NCI-H1417 (cell line): ENCODE data around the gene PHYKPL.

Experiments used
- DNase-seq, 3 experiments: peaks; one replicate each; lab custom pipeline; 2025; lab: John Stamatoyannopoulos, UW

The PHYKPL gene

DNA sequence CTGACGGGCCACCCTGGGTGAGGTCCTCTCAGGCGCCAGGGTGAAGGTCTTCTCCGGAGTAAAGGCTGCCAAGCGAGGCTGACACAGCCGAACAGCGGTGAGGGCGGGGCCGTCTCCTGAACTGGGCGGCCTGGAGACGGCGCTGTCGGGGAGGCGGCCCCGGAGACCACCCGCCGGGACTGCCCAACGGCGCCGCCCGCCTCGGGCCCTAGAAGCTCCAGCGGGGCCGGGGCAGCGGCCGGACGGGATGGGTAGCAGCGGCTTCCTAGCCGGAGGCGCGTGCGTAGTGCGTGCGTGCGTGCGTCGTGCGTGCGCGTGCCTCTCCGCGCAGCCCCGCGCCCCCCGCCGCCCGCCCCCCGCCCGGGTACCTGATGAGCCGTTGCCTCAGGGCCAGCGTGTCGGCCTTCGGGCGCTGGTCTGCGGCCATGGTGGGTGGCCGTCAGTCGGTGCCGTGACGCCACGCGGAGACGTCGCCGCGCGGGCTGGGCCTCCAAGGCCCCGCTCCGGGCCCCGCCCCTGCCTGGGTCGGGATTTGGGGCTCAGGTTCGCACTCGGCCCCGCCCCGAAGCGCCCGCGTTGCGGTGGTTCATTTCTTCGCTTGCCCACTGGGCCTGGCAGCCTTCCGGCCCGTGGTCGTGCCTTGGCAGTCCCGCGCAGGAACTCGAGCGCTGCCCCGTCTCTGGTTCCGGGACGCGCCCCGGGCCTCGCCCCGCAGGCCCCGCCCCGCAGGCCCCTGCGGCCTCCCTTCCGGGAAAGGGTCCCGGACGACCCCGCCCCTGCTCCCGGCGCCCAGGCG, at the start of gene PHYKPL:
TSS of gene PHYKPL (minus strand) at position 679 of the 796 bp plus-strand sequence. CDS start at position 427, 252 bp downstream.
- peak; percentile 65 to 73 (median 69) for DNase-seq

DNA sequence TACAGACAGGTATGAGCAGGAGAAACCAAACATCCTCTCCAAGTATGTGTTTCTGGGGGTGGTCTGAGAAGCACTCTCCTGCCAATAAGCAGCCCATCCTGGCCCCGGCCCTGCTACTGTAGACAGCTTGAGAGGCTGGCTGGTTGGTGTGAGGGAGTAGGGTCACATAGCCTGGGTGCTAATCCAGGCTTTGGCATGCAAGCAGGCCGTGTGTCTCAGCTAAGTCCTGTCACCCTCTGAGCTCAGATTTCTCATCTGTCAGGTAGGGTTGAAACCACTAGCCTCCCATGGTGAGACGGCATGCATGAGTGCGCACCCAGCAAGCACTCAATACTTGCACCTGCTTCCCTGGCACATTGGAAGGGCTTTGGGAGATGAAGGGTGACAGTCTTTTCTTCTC, 49.8 kb upstream of the PHYKPL start:
- DNase-seq: no peak

DNA sequence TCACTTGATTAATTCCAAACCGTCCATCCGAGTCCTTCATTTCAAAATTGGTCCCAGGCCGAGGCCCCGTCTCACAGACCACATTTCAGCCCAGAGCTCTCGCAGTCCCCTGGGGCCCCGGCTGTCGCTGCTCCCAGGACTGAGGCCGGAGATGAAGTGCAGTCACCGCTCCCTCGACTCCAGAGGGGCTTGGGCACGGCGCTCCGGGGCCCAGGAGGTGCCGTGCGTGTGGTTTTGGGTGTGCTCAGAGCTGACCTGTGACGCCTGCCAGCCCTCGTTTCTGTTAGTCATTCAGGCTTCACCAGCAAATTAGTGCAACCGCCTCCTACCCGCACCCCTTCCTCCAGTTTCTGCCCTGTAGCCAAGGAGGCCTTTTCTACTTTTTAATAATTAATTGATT, 48.7 kb upstream of the PHYKPL start:
- no peak for DNase-seq

DNA sequence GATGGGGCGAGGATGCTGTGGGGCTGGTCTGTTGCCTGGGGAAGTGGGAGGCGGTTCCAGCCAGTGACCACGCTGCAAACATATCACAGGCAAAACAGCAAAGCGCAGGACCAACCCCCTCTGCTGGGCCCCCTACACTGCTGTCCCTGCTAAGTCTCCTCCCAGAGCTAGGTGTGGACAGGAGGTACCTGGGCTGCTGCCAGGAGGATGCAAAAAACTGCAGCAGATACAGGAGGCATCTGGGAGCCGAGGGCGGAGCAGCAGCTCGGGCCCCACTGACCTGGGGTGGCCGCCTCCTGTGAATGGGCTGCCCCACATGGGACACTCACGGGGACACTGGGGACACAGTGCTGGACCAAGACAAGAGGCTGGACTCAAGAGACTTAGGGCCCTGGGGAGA, 48.0 kb upstream of the PHYKPL start:
- no peak for DNase-seq

DNA sequence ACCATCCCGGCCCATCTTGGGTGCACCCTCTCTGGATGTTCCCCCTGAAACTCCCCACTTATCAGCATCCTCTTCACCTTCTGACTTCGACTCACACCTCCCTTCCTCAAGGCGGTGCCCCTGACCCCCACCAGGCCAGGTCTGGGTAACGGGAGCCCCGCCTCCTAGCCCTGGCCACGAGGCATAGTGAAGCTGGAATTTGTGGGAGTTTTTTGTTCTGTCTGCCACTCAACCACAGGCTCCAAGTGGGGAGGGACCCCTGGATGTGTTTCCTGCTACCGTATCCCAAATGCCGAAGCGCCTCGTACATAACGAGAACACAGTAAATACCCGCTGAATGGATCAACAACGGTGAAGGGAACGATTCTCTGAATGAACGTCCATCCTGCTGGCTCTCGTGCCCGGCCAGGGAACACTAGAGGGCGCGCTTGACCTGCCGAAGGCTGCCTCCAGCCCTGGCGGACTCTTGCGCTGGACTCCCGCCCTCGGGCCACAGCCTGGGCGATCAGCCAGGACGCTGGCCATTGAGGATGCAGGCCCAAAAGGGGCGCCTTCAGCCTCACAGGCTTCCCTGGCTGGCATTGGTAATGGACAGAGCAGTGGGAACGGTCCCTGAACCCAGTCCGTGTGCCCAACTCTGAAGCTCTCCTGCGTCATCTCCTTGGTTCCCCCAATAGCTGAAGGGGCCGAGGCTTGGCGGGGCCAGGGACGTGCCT, 47.3 kb upstream of the PHYKPL start:
- DNase-seq: peak; percentile 34 to 65 (median 55)

- DNase-seq: no peak
Observed at GRCh38 chr5:178279026-178279722, 46.6 kb upstream of the PHYKPL start.

GRCh38 chr5:178278358-178279023, 45.9 kb upstream of the PHYKPL start:
- peak in 2 of 3 experiments; percentile 32 to 53 for DNase-seq

DNA sequence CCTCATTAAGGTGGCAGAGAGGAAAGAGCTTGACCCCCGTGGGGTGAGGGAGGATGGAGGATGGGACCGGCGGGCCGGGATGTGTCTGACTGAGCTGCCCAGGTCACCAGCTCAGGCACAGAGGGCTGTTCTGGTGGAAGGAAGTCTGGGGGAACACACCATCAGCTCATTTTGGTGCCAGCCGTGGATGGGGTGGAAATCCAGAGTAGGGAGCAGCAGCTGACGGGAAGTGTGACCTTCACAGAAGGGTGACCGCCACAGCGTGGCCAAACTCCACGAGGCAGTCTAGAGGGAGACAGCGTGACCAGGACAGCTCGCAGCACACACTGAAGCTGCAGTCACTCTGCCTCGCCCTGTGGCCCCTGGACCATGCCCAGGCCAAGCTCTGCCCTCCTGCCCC, 45.3 kb upstream of the PHYKPL start:
- DNase-seq: no peak

DNA sequence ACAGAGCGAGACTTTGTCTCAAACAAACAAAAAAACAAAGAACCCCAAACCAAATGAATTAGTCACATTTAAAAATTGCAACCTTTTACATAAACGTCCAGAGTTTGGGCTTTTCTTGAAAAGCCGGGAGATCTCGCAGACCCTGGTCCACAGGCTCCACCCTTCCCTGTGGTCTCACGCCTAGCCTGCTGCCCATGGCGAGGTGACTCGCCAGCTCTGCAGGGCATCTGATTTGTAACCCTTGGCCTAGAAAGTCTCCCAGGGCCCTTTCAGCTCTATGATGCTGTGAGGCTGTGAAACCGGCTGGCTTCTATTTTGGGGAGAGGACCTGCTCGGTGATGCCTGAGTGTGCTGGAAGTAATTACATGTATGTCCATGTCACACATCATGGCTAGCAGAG, 44.7 kb upstream of the PHYKPL start:
- DNase-seq: no peak

DNA sequence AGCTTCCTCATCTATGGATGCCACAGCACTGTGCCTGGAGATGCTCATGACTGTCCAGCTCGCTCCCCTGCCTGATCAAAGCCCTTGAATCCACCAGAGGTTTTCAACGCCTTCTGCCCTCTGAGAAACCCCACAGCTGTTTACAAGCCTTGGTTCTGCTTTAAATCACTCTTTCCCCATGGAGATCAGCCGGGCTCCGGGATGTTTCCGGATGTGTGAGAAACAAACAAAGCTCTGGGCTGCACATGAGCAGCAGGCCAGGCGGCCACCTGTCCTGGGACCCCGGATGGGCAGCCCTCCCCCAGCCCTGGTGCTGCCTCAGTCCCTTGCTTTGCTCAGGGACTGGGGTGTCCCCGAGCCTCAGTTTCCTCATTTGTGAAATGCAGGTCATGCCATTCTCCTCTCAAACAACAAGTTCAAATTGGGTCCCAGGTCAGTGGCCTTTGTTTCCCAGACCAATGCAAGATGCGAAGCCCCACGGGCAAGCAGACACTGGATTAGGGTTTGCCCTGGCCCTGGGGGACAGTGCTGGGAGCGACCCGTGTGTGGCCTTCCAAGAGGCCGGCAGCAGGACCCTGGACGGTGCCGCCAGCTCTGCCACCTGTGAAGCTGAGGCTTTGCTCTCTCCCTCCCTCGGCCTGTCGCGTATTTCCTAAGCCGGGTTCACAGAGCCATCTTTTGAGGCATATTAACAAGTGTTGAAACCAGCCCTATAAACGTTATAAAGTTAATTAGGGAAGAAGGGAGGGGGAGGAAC, 42.4 kb upstream of the PHYKPL start:
- DNase-seq: no peak

DNA sequence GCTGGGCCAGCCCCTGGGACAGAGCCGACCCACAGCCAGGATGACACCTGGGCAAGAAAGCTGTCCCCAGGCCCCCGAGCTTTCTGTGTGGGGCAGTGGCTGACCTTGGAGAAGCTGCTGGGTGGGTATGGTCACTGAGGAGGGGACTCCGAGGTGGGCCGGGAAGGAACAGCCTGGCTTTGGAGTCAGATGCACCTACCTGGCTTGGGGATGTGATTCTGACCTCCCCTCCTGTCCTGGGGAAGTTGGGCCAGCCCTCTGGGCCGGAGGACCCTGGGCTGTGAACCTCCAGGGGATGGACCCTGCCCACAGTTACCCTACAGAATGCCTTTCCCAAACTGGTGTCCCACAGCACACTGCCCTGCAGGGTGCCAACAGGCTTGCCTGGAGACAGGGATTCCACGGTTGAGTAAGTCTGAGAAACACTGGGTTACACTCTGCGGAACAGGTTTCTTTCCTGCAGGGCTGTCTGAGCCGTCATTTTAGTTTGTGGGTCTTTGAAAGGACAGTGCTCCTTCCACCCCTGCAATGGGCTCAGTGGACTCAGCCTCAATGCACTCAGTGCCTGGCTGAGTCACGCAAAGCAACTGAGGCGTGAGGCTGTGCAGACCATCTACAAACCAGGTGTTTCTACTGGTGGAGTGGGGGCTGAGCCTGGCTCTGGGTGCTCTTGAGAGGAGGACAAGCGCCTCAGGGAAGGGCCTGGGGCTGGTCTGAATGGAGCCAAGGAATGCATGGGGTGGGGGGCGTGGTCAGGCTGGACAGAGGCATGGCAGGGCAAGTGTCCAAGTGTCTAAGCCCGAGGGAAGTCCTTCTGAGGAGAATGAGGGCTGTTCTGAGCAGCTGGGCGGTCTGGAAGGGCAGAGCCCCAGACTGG, 41.3 kb upstream of the PHYKPL start:
- DNase-seq: no peak

DNA sequence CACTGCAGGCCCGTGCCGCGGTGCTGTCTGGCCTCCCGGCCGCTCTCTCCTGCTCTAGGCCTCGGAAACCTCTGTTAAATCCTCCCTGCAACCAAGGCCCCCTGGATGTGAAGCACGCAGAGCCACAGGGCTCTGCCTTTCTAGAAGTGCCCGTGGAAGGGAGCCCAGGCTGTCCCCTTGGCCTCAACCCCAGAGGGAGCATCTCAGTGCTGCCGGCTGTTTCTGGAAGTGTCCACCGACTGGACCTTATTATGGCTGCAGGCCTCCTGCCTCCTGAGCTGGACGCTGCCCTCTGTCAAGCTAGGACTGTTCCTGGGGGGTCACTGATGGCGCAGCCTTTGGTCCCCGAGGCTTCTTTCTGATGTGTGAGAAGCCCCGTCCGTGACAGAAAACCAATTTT, 40.4 kb upstream of the PHYKPL start:
- no peak for DNase-seq

DNA sequence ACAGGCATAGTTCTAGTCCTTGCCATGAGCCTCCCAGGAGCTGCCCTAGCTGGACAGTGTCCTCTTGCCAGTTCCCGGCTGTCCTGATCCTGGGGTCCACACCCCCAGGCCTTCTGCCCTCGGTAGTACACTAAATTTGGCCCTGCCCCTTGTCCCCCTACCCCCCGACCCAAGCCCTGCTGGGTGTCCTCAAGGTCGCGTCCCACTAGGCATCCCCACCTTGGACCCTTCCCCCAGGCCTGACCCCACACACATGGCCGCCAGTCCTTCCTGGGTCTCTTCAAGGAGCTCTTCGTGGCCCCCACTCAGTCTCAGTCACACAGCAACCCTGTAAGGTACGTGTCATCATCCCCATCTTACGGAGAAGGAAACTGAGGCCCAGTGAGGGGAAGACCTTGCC, 40.0 kb upstream of the PHYKPL start:
- no peak for DNase-seq

DNA sequence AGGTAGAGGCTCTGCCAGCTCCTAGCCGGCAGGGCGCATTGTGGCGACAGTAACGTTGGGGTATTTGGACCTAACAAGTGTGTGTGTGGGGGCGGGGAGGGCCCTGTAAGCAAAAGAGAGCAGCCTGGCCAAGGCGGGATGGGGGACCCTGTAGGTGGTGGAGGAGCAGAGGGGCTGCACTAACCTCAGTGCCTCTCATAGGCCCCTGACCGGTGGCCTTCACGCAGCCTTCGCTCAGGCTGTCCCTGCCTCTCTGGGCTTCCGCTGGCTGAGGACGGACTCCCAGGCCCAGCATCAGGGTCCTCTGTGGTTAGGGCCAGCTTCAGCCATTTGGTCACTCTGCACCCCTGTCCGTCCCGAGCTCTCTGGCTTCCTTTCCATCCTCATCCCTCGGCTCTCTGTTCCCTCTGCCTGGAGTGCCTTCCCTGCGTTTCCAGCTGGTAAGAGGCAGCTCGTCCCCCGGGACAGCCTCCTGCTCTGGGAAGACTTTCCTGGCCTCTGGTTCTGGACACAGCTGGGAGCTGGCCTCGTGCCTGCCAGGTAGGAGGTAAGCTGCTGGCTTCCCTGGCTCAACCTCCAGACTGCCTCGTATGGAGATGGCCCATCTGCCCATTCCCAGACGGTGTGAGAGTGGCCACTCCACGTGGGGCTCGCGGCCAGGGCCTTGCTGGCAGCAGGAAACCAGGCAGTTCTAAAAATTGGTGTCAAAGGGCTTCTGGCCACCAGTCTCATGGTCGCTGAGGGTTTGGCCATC, 39.3 kb upstream of the PHYKPL start:
- DNase-seq: no peak

- DNase-seq: no peak
Observed at GRCh38 chr5:178271231-178271630, 38.6 kb upstream of the PHYKPL start.

DNA sequence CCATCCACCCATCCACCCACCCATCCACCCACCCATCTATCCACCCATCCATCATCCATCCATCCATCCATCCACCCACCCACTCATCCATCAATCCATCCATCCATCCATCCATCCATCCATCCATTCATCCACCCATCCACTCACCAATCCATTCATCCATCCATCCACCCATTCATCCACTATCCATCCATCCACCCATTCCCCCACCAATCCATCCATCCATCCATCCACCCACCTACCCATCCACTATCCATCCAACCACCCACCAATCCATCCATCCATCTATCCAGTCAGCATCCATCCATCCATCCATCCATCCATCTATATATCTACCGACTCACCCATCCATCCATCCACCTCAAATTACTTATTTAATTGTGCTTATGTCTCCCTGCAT, 36.9 kb upstream of the PHYKPL start:
- DNase-seq: no peak

DNA sequence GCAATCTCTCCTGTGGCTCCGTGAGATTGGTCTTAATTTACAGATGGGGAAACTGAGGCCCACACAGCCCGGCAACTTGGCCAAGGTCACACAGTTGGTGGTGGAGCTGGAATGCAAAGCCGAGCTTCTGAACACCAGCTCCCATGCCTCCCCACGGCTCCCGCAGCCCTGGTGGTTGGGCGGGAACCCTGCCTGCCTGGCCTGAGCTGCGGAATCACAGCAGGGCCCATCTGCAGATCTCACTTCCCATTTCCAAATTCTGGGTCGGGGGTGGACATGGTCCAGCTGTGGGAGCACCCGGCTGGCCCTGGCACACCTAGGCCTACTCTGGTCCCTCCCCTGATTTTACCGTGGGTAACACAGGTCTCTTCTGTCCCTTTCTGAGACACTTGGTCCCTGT, 35.3 kb upstream of the PHYKPL start:
- DNase-seq: no peak

- DNase-seq: no peak
Observed at GRCh38 chr5:178267245-178267644, 34.6 kb upstream of the PHYKPL start.

- DNase-seq: no peak
Observed at GRCh38 chr5:178266581-178266980, 34.0 kb upstream of the PHYKPL start.

GRCh38 chr5:178265746-178266145, 33.1 kb upstream of the PHYKPL start:
- DNase-seq: no peak
